Erythroblast (primary cell): ENCODE results near the gene TCN2.

Experiments
- GATA1 ChIP-seq: IDR thresholded peaks from 2 replicates; pipeline ENCODE4 v1.6.1; 2011; ENCODE audit warnings: low read depth, mild to moderate bottlenecking, control low read depth, low read length, moderate library complexity
- POLR2A ChIP-seq: IDR thresholded peaks from 2 replicates; pipeline ENCODE4 v1.6.1; 2011; ENCODE audit warnings: mild to moderate bottlenecking, low read length

- TF ChIP-seq POLR2A (no peak), GATA1 (no peak)
Observed at GRCh38 chr22:30615543-30615954, 8.6 kb downstream of the TCN2 start.
